A549 (cell line): ENCODE measurements around the gene ANGPT4.
"Not testable (repeated sequence)": the region's sequence is repeated elsewhere in the genome, so short reads cannot be mapped to it uniquely, and the experiment has no call there.

Experiments
- CTCF ChIP-seq: fragments of >200 bp; sonication (Bioruptor Twin); formaldehyde crosslinking; IDR thresholded peaks from 3 replicates; pipeline ENCODE4 v1.5.1; 2016
- EP300 ChIP-seq, 2 experiments: fragments of >200 bp; sonication (Bioruptor Twin); formaldehyde crosslinking; IDR thresholded peaks; 2 replicates in 1 of 2; 3 replicates in 1 of 2; pipeline ENCODE4 v1.6.1; 2016 to 2017
- MAFK ChIP-seq: fragments of 450-650 bp; IDR thresholded peaks from 2 replicates; pipeline ENCODE4 v1.6.1; 2014; ENCODE audit not compliant: partially characterized antibody
- MAX ChIP-seq: IDR thresholded peaks from 2 replicates; pipeline ENCODE4 v1.6.1; 2012
- POLR2A ChIP-seq: IDR thresholded peaks from 2 replicates; pipeline ENCODE4 v1.6.1; 2012; ENCODE audit warnings: mild to moderate bottlenecking, low read length
- RFX5 ChIP-seq: fragments of 450-650 bp; IDR thresholded peaks from 2 replicates; pipeline ENCODE4 v1.7.1; 2014; ENCODE audit warnings: antibody characterized with exemption, mild to moderate bottlenecking, moderate library complexity

GRCh38 chr20:827981-828380, 88.2 kb downstream of the ANGPT4 start:
- TF ChIP-seq MAFK; CTCF; RFX5; POLR2A; MAX; EP300 (IDR thresholded peaks at IDR 0.05): not testable (repeated sequence)
